Measurements from ENCODE around the gene GPR37L1. TPM values are rescaled to one million over a fixed set of nuclear protein-coding genes. Genes with fewer than 3 reads are reported as not detected.

Gene GPR37L1
- total and polyA plus RNA-seq, 2 of the 4 experiments (the other 2 are of a cell fraction): 0.02 TPM; not detected in 1

DNA sequence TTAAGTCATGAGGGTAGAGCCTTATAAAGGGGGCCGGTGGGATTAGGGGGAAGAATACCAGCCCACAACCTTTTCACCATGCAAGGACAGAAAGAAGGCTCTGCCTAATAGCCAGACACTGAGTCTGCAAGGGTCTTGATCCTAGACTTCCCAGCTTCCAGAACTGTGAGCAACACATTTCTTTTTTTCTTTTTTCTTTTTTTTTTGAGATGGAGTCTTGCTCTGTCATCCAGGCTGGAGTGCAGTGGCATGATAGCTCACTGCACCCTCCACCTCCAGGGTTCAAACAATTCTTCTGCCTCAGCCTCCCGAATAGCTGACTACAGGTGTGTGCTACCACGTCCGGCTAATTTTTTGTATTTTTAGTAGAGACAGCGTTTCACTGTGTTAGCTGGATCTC lies 23.6 kb downstream of the GPR37L1 start:
- no TSS peak for BruUV-seq (replicated peaks)
- H4K20me1 ChIP-seq (ENCODE audit: insufficient read depth, low read length): peaks cover 23% of the 10 kb centered on the region
- no peak overlapping the region for H4K91ac ChIP-seq (ENCODE audit: insufficient read depth, low read depth, low read length)
- H3K4me1 ChIP-seq (ENCODE audit: control insufficient read depth, insufficient read depth, low read length): peaks cover 4% of the 10 kb centered on the region
- peaks cover 14 to 34% of the 10 kb centered on the region in 2 experiments for H3K79me1 ChIP-seq (ENCODE audit: low read depth in 1 of 2, low read length in 2 of 2)
- no peak overlapping the region for H3K14ac ChIP-seq (replicated peaks; ENCODE audit: low read depth, low read length)
- DNase-seq: no peak
- H3K18ac ChIP-seq (ENCODE audit: low read depth, low read length): no peak overlapping the region
- no peak overlapping the region for H2BK15ac ChIP-seq (ENCODE audit: low read depth, low read length)
- peaks cover 8% of the 10 kb centered on the region; the same call in 1 of the 2 replicates for H3K27me3 ChIP-seq (ENCODE audit: control insufficient read depth, insufficient read depth, low read length)
- no peaks in the 10 kb centered on the region for H3K9me3 ChIP-seq (ENCODE audit: control insufficient read depth, insufficient read depth, low read length)
- dilution Hi-C loops (cut with HindIII; ENCODE audit: low sequenced_read_pairs, unreplicated experiment): no loop called here
- H2AK5ac ChIP-seq (ENCODE audit: low read depth, low read length): no peak overlapping the region
- no peak overlapping the region for H3K56ac ChIP-seq (ENCODE audit: extremely low read depth, insufficient read depth, low read length)
- H3K9me1 ChIP-seq (ENCODE audit: insufficient read depth, low read length): peaks cover 5% of the 10 kb centered on the region; the same call in 1 of the 2 replicates
- intact Hi-C loops (cut with micrococcal nuclease): no loop called here
- no peak overlapping the region for H3K23ac ChIP-seq (ENCODE audit: low read depth, low read length)
- no peak overlapping the region for H3K4me3 ChIP-seq (ENCODE audit: insufficient read depth, low read depth, low read length)
- H3K4me2 ChIP-seq (ENCODE audit: low read depth, low read length): no peak overlapping the region
- H3K27ac ChIP-seq (ENCODE audit: insufficient read depth, low read length): no peak overlapping the region
- H2AFZ ChIP-seq (replicated peaks; ENCODE audit: low read length, poor library complexity): no peak overlapping the region
- no CpG with 5 or more reads among the region's 5 CpGs for WGBS, 2 experiments (ENCODE audit: extremely low coverage in 2 of 2, insufficient read length in 1 of 2)
- H4K5ac ChIP-seq (ENCODE audit: low read depth, low read length): no peak overlapping the region
- POLR2A ChIA-PET (ENCODE audit: unreplicated experiment): no interaction called here
- no peak overlapping the region for H2BK5ac ChIP-seq (ENCODE audit: low read depth, low read length, poor library complexity, severe bottlenecking)
- H2AK9ac ChIP-seq (replicated peaks; ENCODE audit: low read depth, low read length, poor library complexity): no peak overlapping the region
- no peak overlapping the region for H2BK20ac ChIP-seq (ENCODE audit: low read depth, low read length)
- no peak overlapping the region for H3K4ac ChIP-seq (ENCODE audit: low read depth, low read length)
- TF ChIP-seq BHLHE40 (IDR thresholded peaks at IDR 0.05; ENCODE audit: low read depth, low read length) (no peak), MXI1 (IDR thresholded peaks at IDR 0.05; ENCODE audit: borderline replicate concordance, low read depth, low read length) (no peak), RCOR1 (IDR thresholded peaks at IDR 0.05; ENCODE audit: insufficient replicate concordance, low read length) (no peak), FOS (IDR thresholded peaks at IDR 0.05; ENCODE audit: low read depth, low read length) (no peak)
- TF ChIP-seq, protein P1, sequence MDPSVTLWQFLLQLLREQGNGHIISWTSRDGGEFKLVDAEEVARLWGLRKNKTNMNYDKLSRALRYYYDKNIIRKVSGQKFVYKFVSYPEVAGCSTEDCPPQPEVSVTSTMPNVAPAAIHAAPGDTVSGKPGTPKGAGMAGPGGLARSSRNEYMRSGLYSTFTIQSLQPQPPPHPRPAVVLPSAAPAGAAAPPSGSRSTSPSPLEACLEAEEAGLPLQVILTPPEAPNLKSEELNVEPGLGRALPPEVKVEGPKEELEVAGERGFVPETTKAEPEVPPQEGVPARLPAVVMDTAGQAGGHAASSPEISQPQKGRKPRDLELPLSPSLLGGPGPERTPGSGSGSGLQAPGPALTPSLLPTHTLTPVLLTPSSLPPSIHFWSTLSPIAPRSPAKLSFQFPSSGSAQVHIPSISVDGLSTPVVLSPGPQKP (IDR thresholded peaks at IDR 0.05; ENCODE audit: borderline replicate concordance, low read depth, low read length): no peak
- in situ Hi-C loops (cut with MboI; ENCODE audit: low sequenced_read_pairs): loop anchor here (25.0 kb wide), 1 partner anchor 609 kb away; the partner anchor contains the start of gene NAV1
- no peak for ATAC-seq (ENCODE audit: low read depth)
- CTCF ChIA-PET: interaction anchor here (0.9 kb wide), 1 partner anchor 8 kb away, joined by 3 read pairs; no protein-coding TSS in a partner anchor
- no peak overlapping the region for H2BK120ac ChIP-seq (ENCODE audit: low read depth, low read length)
- no peak overlapping the region for H3K9ac ChIP-seq (ENCODE audit: low read depth, low read length)
- H3K36me3 ChIP-seq (ENCODE audit: control insufficient read depth, insufficient read depth, low read length): no peaks in the 10 kb centered on the region
- H4K8ac ChIP-seq (ENCODE audit: low read depth in 2 of 2, low read length in 2 of 2): no peak overlapping the region

All from IMR-90 (cell line).